GM23248 (cell line): Measurements from ENCODE around the gene LNX2.

Experiments
- EZH2 ChIP-seq: fragments of 200-600 bp; sonication (generic); IDR thresholded peaks from 2 replicates; pipeline ENCODE4 v1.6.1; 2018; ENCODE audit warnings: antibody characterized with exemption, mild to moderate bottlenecking; ENCODE audit not compliant: insufficient read depth, poor library complexity, severe bottlenecking
- EZH2phosphoT487 ChIP-seq: fragments of 200-600 bp; sonication (generic); IDR thresholded peaks from 2 replicates; pipeline ENCODE4 v1.6.1; 2018; ENCODE audit warnings: antibody characterized with exemption, moderate library complexity, mild to moderate bottlenecking, low read depth; ENCODE audit not compliant: insufficient read depth

DNA sequence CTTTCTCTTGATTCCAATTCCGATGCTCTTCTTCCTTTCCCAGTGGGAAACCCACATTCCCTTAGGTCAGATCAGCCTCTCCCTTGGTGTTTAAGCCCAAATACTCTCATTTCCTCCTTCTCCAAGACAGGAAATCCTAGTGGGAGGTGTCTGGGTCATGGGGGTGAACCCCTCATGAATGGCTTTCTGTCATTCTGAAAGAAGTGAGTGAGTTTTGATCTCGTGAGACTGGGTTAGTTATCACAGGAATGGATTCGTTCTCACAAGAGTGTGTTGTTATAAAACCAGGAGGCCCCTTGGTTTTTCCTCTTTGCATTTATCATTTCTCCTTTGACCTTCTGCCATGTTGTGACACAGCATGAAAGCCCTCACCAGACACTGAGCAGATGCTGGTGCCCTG is 93.8 kb downstream of the LNX2 start:
- no peak for TF ChIP-seq EZH2phosphoT487
- no peak for TF ChIP-seq EZH2
